ENCODE data around the gene USP28. TPM values are rescaled to one million over a fixed set of nuclear protein-coding genes. Genes with fewer than 3 reads are reported as not detected.
"Not testable (repeated sequence)": the region's sequence is repeated elsewhere in the genome, so short reads cannot be mapped to it uniquely, and the experiment has no call there.

Gene USP28, protein sequence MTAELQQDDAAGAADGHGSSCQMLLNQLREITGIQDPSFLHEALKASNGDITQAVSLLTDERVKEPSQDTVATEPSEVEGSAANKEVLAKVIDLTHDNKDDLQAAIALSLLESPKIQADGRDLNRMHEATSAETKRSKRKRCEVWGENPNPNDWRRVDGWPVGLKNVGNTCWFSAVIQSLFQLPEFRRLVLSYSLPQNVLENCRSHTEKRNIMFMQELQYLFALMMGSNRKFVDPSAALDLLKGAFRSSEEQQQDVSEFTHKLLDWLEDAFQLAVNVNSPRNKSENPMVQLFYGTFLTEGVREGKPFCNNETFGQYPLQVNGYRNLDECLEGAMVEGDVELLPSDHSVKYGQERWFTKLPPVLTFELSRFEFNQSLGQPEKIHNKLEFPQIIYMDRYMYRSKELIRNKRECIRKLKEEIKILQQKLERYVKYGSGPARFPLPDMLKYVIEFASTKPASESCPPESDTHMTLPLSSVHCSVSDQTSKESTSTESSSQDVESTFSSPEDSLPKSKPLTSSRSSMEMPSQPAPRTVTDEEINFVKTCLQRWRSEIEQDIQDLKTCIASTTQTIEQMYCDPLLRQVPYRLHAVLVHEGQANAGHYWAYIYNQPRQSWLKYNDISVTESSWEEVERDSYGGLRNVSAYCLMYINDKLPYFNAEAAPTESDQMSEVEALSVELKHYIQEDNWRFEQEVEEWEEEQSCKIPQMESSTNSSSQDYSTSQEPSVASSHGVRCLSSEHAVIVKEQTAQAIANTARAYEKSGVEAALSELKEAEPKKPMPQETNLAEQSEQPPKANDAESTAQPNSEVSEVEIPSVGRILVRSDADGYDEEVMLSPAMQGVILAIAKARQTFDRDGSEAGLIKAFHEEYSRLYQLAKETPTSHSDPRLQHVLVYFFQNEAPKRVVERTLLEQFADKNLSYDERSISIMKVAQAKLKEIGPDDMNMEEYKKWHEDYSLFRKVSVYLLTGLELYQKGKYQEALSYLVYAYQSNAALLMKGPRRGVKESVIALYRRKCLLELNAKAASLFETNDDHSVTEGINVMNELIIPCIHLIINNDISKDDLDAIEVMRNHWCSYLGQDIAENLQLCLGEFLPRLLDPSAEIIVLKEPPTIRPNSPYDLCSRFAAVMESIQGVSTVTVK
- 10 to 100 TPM; 26.2 to 28.5 TPM for total RNA-seq
- 1 to 10 TPM; 8.4 to 8.8 TPM for polyA plus RNA-seq
- long read RNA-seq, donor 1, partial matches to known transcripts: 12 of 15 reads
- long read RNA-seq, donor 1, other reads (novel, unspliced or antisense): 3 of 15 reads
- long read RNA-seq, donor 2, partial matches to known transcripts: 2 of 12 reads
- long read RNA-seq, donor 2, other reads (novel, unspliced or antisense): 10 of 12 reads

DNA sequence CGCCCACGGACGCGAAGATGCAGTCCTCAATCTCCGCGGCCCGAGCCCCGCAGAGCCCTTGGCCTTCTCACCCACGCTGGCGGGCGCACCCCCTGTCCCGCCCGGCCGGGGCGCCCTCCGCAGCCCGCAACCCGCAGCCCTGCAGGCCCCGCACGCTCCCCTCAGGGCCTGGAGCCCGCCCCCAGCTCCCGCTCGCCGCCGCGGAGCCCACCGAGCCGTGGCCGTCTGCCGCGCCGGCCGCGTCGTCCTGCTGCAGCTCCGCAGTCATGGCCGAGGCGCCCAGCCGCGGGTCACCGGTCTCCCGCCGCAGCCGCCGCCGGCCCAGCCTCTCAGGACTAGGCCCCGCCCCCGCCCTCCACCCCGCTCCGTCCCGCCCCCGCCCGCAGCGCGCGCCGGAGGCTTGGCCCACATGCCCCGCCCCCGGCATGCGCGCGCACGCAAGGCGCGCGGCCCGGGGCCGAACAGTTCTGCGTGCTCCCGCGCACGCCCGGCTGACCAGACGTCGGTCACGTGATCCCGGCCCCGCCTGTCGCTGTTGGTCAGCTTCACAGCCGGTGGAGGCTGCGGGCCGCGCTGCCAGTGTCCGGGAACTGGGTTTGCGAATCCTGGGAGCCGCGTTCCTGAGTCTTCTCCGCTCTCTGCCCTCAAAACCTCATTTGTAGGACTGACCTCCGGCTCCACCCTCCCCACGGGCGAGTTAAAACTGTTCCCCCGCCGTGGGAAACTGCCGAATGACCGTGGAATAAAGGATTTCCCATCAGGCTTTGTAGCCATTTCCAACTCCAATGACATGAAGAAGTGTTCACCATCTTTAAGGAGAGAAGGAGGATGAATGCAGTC is at the start of gene USP28:
Gene USP28 (minus strand): TSS at position 339 of the 840 bp plus-strand sequence. CDS start 71 bp downstream, at position 268.
- Histone ChIP-seq H3K4me3 (ENCODE audit: low read length in 2 of 2) (peak within 1 kb of the TSS; percentile 84 to 90), H3K9me3 (ENCODE audit: control insufficient read depth, low read length) (no peaks in the 10 kb centered on the region), H3K27me3 (ENCODE audit: control insufficient read depth in 1 of 2, insufficient read depth in 2 of 2, low read length in 1 of 2) (no peaks in the 10 kb centered on the region), H3K4me1 (ENCODE audit: control insufficient read depth in 1 of 2, insufficient read depth in 2 of 2, low read length in 2 of 2) (no peaks in the 10 kb centered on the region), H3K27ac (ENCODE audit: low read depth in 1 of 2, low read length in 2 of 2) (peak within 1 kb of the TSS; percentile 82 to 85), H3K36me3 (ENCODE audit: control insufficient read depth in 1 of 2, insufficient read depth in 2 of 2, low read length in 1 of 2) (peaks cover 0 to under 1% of the 10 kb centered on the region in 2 donors)
- intact Hi-C loops (cut with DNase I): no loop called here
- DNase-seq (peak; percentile 99), ATAC-seq (ENCODE audit: low FRiP score) (peak; percentile 98)
- WGBS, 2 donors: 0% methylated on average over 68 to 95 of the region's 95 CpGs

DNA sequence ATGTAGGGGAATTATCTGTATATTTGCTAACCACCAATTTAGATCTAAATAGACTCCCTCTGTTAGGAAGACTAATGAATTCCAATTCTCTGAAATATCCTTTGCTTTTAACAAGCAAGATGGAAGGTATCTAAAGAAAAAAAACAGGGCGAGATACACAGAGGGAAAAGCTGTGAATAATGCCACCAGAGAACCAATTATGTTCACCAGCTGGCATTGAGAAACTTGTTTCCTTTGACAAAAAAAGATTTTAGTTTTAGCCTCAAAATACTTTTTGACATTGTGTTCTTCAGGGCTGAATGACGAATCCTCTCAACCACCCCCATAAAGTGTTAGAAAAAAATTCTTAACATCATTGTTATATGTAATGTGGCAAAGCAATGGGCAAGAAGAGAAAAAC is 48.2 kb upstream of the USP28 start:
- DNase-seq: no peak
- Histone ChIP-seq H3K9me3 (ENCODE audit: control insufficient read depth, low read length) (no peaks in the 10 kb centered on the region), H3K4me1 (ENCODE audit: control insufficient read depth in 1 of 2, insufficient read depth in 2 of 2, low read length in 2 of 2) (no peaks in the 10 kb centered on the region), H3K27ac (ENCODE audit: low read depth in 1 of 2, low read length in 2 of 2) (no peak overlapping the region), H3K4me3 (ENCODE audit: low read length in 2 of 2) (no peak overlapping the region), H3K36me3 (ENCODE audit: control insufficient read depth in 1 of 2, insufficient read depth in 2 of 2, low read length in 1 of 2) (no peaks in the 10 kb centered on the region), H3K27me3 (ENCODE audit: control insufficient read depth in 1 of 2, insufficient read depth in 2 of 2, low read length in 1 of 2) (no peaks in the 10 kb centered on the region)
- intact Hi-C loops (cut with DNase I): no loop called here
- 67 to 78% methylated on average over 2 of the region's 2 CpGs for WGBS, 2 donors
- ATAC-seq (ENCODE audit: low FRiP score): no peak

DNA sequence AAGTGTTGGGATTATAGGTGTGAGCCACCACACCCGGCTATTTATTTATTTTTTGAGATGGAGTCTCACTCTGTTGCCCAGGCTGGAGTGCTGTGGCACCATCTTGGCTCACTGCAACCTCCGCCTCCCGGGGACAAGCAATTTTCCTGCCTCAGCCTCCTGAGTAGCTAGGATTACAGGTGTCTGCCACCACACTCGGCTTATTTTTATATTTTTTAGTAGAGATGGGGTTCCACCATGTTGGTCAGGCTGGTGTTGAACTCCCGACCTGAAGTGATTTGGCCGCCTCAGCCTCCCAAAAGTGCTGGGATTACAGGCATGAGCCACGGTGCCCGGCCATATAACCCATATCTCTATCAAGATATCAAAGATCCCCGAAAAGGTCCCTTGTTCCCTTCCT is 36.1 kb upstream of the USP28 start:
- H3K27me3 ChIP-seq (ENCODE audit: control insufficient read depth in 1 of 2, insufficient read depth in 2 of 2, low read length in 1 of 2); intact Hi-C loops (cut with DNase I); H3K9me3 ChIP-seq (ENCODE audit: control insufficient read depth, low read length); ATAC-seq (ENCODE audit: low FRiP score); H3K4me3 ChIP-seq (ENCODE audit: low read length in 2 of 2); H3K4me1 ChIP-seq (ENCODE audit: control insufficient read depth in 1 of 2, insufficient read depth in 2 of 2, low read length in 2 of 2); DNase-seq; H3K27ac ChIP-seq (ENCODE audit: low read depth in 1 of 2, low read length in 2 of 2); H3K36me3 ChIP-seq (ENCODE audit: control insufficient read depth in 1 of 2, insufficient read depth in 2 of 2, low read length in 1 of 2): not testable (repeated sequence)
- WGBS, 2 donors: 94 to 95% methylated on average over 9 of the region's 9 CpGs

DNA sequence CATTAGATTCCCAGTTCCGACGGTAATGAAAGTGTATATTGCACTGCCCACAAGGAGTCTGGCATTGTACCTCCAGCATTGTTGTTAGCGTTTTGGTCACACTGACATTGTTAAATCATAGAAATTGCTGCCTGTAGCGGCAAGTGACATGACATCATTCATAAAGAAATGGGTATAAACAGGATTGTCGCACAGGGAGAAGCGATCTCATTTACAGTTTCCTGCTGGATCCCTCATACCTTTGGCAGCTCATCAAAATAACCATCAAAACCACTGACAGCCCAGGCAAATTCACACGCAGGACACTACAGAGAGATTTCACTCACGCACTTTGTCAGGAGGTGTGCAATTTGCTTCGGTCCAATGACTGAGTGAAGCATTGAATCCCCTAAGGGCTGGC is 32.7 kb upstream of the USP28 start:
- DNase-seq: no peak
- intact Hi-C loops (cut with DNase I): no loop called here
- no peak for ATAC-seq (ENCODE audit: low FRiP score)
- H3K4me3 ChIP-seq (ENCODE audit: low read length in 2 of 2): no peak overlapping the region
- H3K9me3 ChIP-seq (ENCODE audit: control insufficient read depth, low read length): no peaks in the 10 kb centered on the region
- no peaks in the 10 kb centered on the region for H3K27me3 ChIP-seq (ENCODE audit: control insufficient read depth in 1 of 2, insufficient read depth in 2 of 2, low read length in 1 of 2)
- 54 to 55% methylated on average over 9 of the region's 9 CpGs for WGBS, 2 donors
- no peak overlapping the region for H3K27ac ChIP-seq (ENCODE audit: low read depth in 1 of 2, low read length in 2 of 2)
- H3K4me1 ChIP-seq (ENCODE audit: control insufficient read depth in 1 of 2, insufficient read depth in 2 of 2, low read length in 2 of 2): no peaks in the 10 kb centered on the region
- no peaks in the 10 kb centered on the region for H3K36me3 ChIP-seq (ENCODE audit: control insufficient read depth in 1 of 2, insufficient read depth in 2 of 2, low read length in 1 of 2)

DNA sequence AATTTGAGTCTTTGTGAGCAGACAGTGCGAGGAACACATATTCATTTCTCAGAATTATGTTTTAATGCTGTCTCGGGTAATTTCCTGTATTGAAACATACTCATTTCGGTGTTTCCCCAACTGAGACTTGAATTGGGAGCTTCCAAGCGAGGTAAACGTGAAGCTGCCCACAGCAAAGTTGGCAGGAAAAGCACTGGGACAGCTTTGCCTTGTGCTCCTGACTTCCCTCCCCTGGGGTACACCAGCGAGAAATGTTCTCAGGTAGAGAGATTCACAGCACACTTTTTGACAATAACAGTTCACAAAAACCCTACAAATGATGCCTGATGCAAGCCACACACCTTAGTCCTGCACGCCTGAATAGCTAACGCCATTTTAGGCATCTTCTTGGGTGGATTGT is 32.3 kb upstream of the USP28 start:
- Histone ChIP-seq H3K27me3 (ENCODE audit: control insufficient read depth in 1 of 2, insufficient read depth in 2 of 2, low read length in 1 of 2) (no peaks in the 10 kb centered on the region), H3K27ac (ENCODE audit: low read depth in 1 of 2, low read length in 2 of 2) (no peak overlapping the region), H3K4me3 (ENCODE audit: low read length in 2 of 2) (no peak overlapping the region), H3K4me1 (ENCODE audit: control insufficient read depth in 1 of 2, insufficient read depth in 2 of 2, low read length in 2 of 2) (no peaks in the 10 kb centered on the region), H3K36me3 (ENCODE audit: control insufficient read depth in 1 of 2, insufficient read depth in 2 of 2, low read length in 1 of 2) (no peaks in the 10 kb centered on the region), H3K9me3 (ENCODE audit: control insufficient read depth, low read length) (no peaks in the 10 kb centered on the region)
- DNase-seq: no peak
- intact Hi-C loops (cut with DNase I): no loop called here
- 69% methylated on average over 8 of the region's 8 CpGs for WGBS, 2 donors
- ATAC-seq (ENCODE audit: low FRiP score): no peak

DNA sequence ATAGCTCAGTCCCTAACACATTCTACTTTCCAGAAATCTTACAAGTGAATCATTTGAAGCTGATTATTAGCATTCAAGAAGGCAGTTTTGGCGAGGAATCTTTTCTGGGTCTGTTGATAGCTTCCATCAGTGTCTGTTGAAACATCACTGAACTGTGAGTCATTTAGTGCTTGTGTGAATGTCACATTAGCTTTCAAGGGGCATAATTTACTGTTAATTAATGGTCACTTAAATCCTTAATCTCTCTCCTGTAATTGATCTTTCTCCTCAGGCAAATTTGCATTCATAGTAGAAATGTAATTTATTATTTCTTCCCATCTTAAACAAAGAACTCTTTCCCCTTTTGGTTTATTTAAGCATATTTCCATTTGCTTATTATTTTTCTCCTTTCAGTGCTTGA is 31.8 kb upstream of the USP28 start:
- ATAC-seq (ENCODE audit: low FRiP score) (no peak), DNase-seq (no peak)
- Histone ChIP-seq H3K9me3 (ENCODE audit: control insufficient read depth, low read length) (no peaks in the 10 kb centered on the region), H3K36me3 (ENCODE audit: control insufficient read depth in 1 of 2, insufficient read depth in 2 of 2, low read length in 1 of 2) (no peaks in the 10 kb centered on the region), H3K4me3 (ENCODE audit: low read length in 2 of 2) (no peak overlapping the region), H3K27ac (ENCODE audit: low read depth in 1 of 2, low read length in 2 of 2) (no peak overlapping the region), H3K4me1 (ENCODE audit: control insufficient read depth in 1 of 2, insufficient read depth in 2 of 2, low read length in 2 of 2) (no peaks in the 10 kb centered on the region), H3K27me3 (ENCODE audit: control insufficient read depth in 1 of 2, insufficient read depth in 2 of 2, low read length in 1 of 2) (no peaks in the 10 kb centered on the region)
- intact Hi-C loops (cut with DNase I): no loop called here
- 32 to 65% methylated on average over 1 of the region's 1 CpG for WGBS, 2 donors

DNA sequence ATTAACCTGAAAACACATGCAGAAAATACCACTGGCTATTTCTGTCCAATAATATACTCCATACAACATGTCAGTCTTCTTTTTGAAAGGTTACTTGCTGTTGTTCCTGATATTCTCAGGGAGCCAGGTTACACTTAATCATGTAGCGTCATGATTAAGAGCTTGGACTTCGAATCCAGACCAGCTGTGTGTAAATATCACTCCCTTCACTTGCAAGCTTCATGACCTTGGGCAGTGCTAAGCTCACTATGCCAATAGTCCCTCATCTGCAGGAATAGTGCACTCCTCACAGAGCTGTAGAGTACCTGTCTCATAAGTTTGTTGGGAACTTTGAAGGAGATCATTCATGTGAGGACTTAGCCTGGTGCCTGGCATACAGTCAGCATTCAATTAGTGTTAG is 31.1 kb upstream of the USP28 start:
- H3K27ac ChIP-seq (ENCODE audit: low read depth in 1 of 2, low read length in 2 of 2): no peak overlapping the region
- H3K27me3 ChIP-seq (ENCODE audit: control insufficient read depth in 1 of 2, insufficient read depth in 2 of 2, low read length in 1 of 2): no peaks in the 10 kb centered on the region
- DNase-seq (no peak), ATAC-seq (ENCODE audit: low FRiP score) (no peak)
- H3K9me3 ChIP-seq (ENCODE audit: control insufficient read depth, low read length): no peaks in the 10 kb centered on the region
- H3K4me1 ChIP-seq (ENCODE audit: control insufficient read depth in 1 of 2, insufficient read depth in 2 of 2, low read length in 2 of 2): no peaks in the 10 kb centered on the region
- H3K36me3 ChIP-seq (ENCODE audit: control insufficient read depth in 1 of 2, insufficient read depth in 2 of 2, low read length in 1 of 2): no peaks in the 10 kb centered on the region
- WGBS, 2 donors: 58 to 64% methylated on average over 2 of the region's 2 CpGs
- intact Hi-C loops (cut with DNase I): no loop called here
- H3K4me3 ChIP-seq (ENCODE audit: low read length in 2 of 2): no peak overlapping the region

DNA sequence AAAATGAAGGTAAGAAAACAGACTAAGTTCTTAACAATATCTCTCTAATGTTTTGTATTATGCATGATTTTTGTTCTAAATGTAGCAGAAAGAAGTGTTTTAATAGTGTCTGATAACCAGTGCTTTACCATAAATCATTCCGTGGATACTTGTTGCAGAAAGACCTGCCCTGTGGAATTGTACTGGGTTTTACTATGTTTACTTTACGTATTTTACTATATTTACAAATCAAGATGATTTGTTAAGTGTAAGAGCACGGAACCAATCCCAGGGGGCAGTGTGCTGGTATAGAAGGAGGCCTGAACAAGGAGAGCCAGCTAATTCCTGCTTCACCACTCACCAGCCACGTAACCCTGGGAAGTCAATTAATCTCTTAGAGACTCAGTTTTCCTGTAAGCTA is 30.7 kb upstream of the USP28 start:
- DNase-seq (no peak), ATAC-seq (ENCODE audit: low FRiP score) (no peak)
- Histone ChIP-seq H3K36me3 (ENCODE audit: control insufficient read depth in 1 of 2, insufficient read depth in 2 of 2, low read length in 1 of 2) (no peaks in the 10 kb centered on the region), H3K27me3 (ENCODE audit: control insufficient read depth in 1 of 2, insufficient read depth in 2 of 2, low read length in 1 of 2) (no peaks in the 10 kb centered on the region), H3K27ac (ENCODE audit: low read depth in 1 of 2, low read length in 2 of 2) (no peak overlapping the region), H3K4me3 (ENCODE audit: low read length in 2 of 2) (no peak overlapping the region), H3K4me1 (ENCODE audit: control insufficient read depth in 1 of 2, insufficient read depth in 2 of 2, low read length in 2 of 2) (no peaks in the 10 kb centered on the region), H3K9me3 (ENCODE audit: control insufficient read depth, low read length) (no peaks in the 10 kb centered on the region)
- intact Hi-C loops (cut with DNase I): no loop called here
- WGBS, 2 donors: 37 to 44% methylated on average over 4 of the region's 4 CpGs
